Aorta (tissue), 5 donors: ENCODE data around the gene ATAD3B. TPM values are rescaled to one million over a fixed set of nuclear protein-coding genes. Genes with fewer than 3 reads are reported as not detected.
"Not testable (repeated sequence)": the region's sequence is repeated elsewhere in the genome, so short reads cannot be mapped to it uniquely, and the experiment has no call there.

ENCODE experiments used
- ATAC-seq: fragments of 200-7000 bp; cut with Tn5 transposase; one replicate; pipeline ENCODE4 v1.9.1; 2022; ENCODE audit warnings: moderate library complexity; ENCODE audit not compliant: low FRiP score
- DNase-seq, 2 donors: peaks; one replicate each; pipeline ENCODE4 v3.0.0-alpha.2; 2020
- H3K27ac ChIP-seq, 2 donors: one replicate each; pipeline ENCODE4 v1.5.1; 2013; ENCODE audit warnings: low read length in 2 of 2, mild to moderate bottlenecking in 2 of 2, moderate library complexity in 2 of 2, control low read depth in 1 of 2, inconsistent platforms in 1 of 2, low read depth in 1 of 2
- H3K27me3 ChIP-seq, 2 donors: one replicate each; pipeline ENCODE4 v1.6.1; 2013; ENCODE audit warnings: control low read depth in 1 of 2, low read length in 1 of 2, mild to moderate bottlenecking in 1 of 2, moderate library complexity in 1 of 2; ENCODE audit not compliant: insufficient read depth in 2 of 2, control insufficient read depth in 1 of 2
- H3K36me3 ChIP-seq, 2 donors: one replicate each; pipeline ENCODE4 v1.6.1; 2013; ENCODE audit warnings: control low read depth in 1 of 2, low read length in 1 of 2, mild to moderate bottlenecking in 1 of 2; ENCODE audit not compliant: insufficient read depth in 2 of 2, control insufficient read depth in 1 of 2
- H3K4me1 ChIP-seq, 2 donors: one replicate each; pipeline ENCODE4 v1.6.1; 2013; ENCODE audit warnings: low read length in 2 of 2, control low read depth in 1 of 2, mild to moderate bottlenecking in 1 of 2, moderate library complexity in 1 of 2; ENCODE audit not compliant: insufficient read depth in 2 of 2, control insufficient read depth in 1 of 2
- H3K4me3 ChIP-seq, 2 donors: one replicate each; pipeline ENCODE4 v1.5.1; 2013; ENCODE audit warnings: low read length in 2 of 2, control low read depth in 1 of 2, mild to moderate bottlenecking in 1 of 2
- H3K9me3 ChIP-seq: one replicate; pipeline ENCODE4 v1.6.1; 2013; ENCODE audit warnings: mild to moderate bottlenecking, low read length; ENCODE audit not compliant: control insufficient read depth
- WGBS, 2 donors: extraction: QIAGEN DNeasy Blood & Tissue Kit; methylation state at CpG; one replicate each; pipeline ENCODE4 v1.1.7; 2013; 5-methylcytosine and 5-hydroxymethylcytosine counted together
- intact Hi-C, 2 donors: fragments of 100-400 bp; cut with DNase I; formaldehyde crosslinking; loops; one replicate each; pipeline versions ENCODE4 v1.14.2 to v1.15.0; 2022
- polyA plus RNA-seq, 2 donors: library from polyadenylated mRNA; stranded (reverse); fragments of 200-250 nt; gene quantifications; one replicate each; pipeline ENCODE4 v1.2.3, GENCODE V29; 2013
- total RNA-seq, 2 donors: library from RNA; stranded (reverse); fragmentation: NEBNext Ultra II Directional; extraction: Animal tissue kit (Norgen Biotek cat#: 25700); gene quantifications; one replicate each; pipeline ENCODE4 v1.2.1, GENCODE V29; 2021
- donor health status: healthy with polysubstance abuse.
- donor health status: Bipolar disorder and iron deficiency.
- donor health status: DM: no; HTN: no; CAD: no.
- donor health status: DM: no; HTN: no; CAD: no.
- donor health status: DM: yes; HTN: yes; CAD: no.

ATAD3B gene
- total and polyA plus RNA-seq, 4 donors, result 6.1 to 44.8 (median 14.8) TPM

GRCh38 chr1:1463312-1463711 lies 8.3 kb upstream of the ATAD3B start:
- whole genome bisulfite sequencing, 2 donors, result 83 to 89% methylated on average over 7 of the region's 7 CpGs
- Histone ChIP-seq H3K4me1 (no peaks in the 10 kb centered on the region), H3K27ac (no peak overlapping the region), H3K36me3 (no peaks in the 10 kb centered on the region), H3K27me3 (no peaks in the 10 kb centered on the region), H3K4me3 (no peak overlapping the region), H3K9me3 (no peaks in the 10 kb centered on the region)
- DNase-seq (no peak), ATAC-seq (no peak)
- intact Hi-C loops, result no loop called here

DNA sequence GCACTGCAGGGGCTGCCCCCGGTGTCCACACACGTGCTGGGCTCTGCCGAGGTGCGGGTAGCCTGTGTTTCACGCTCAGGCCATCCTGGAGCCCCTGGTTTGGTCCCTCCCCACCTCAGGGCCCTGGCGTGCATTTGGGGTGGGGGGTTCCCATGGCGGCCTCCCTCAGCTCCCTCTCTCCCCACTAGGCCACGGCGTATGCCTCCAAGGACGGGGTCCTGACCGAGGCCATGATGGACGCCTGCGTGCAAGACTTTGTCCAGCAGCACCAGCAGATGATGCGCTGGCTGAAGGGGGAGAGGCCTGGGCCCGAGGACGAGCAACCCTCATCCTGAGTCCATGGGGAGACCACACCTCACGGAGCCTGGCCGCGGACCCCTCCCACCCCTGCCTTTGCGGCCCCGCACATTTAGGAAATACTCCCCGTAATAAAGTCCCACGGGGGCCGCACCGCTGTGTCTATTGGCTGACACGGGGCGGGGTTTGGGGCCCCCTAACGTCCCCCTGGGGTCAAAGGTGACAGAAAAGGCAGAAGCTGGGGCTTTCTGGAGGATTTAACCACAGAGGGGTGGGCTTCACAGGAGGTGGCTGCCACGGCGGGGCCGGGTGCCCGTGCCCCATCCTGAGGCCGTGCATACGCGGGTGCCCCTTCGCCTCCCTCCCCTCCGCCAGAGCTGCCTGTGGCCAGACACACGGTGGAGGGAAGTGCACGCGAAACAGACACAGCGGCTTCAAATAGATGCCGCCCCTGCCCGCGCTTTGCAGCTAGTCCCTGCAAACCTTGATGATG lies 3.2 kb upstream of the ATAD3B start:
- H3K4me1 ChIP-seq, H3K4me3 ChIP-seq, H3K27me3 ChIP-seq, intact Hi-C loops, ATAC-seq, DNase-seq, H3K27ac ChIP-seq, H3K36me3 ChIP-seq, H3K9me3 ChIP-seq: not testable (repeated sequence)
- WGBS, 2 donors, result 79% methylated on average over 32 to 44 of the region's 44 CpGs

GRCh38 chr1:1470626-1471388 lies 758 bp upstream of the ATAD3B start:
- Histone ChIP-seq H3K4me3 (peak overlapping the region; percentile 27 to 29), H3K4me1 (no peaks in the 10 kb centered on the region), H3K9me3 (no peaks in the 10 kb centered on the region), H3K27me3 (no peaks in the 10 kb centered on the region), H3K27ac (no peak overlapping the region), H3K36me3 (no peaks in the 10 kb centered on the region)
- intact Hi-C loops, result no loop called here
- 16 to 17% methylated on average over 16 of the region's 16 CpGs for WGBS, 2 donors
- ATAC-seq, result no peak
- DNase-seq, result no peak

GRCh38 chr1:1472053-1472876 lies 700 bp downstream of the ATAD3B start:
- H3K9me3 ChIP-seq, H3K36me3 ChIP-seq, H3K27me3 ChIP-seq, H3K4me1 ChIP-seq, DNase-seq, intact Hi-C loops, H3K27ac ChIP-seq, ATAC-seq: not testable (repeated sequence)
- peak overlapping the region; percentile 35 to 44 for H3K4me3 ChIP-seq
- 3 to 5% methylated on average over 32 to 57 of the region's 65 CpGs for WGBS, 2 donors

DNA sequence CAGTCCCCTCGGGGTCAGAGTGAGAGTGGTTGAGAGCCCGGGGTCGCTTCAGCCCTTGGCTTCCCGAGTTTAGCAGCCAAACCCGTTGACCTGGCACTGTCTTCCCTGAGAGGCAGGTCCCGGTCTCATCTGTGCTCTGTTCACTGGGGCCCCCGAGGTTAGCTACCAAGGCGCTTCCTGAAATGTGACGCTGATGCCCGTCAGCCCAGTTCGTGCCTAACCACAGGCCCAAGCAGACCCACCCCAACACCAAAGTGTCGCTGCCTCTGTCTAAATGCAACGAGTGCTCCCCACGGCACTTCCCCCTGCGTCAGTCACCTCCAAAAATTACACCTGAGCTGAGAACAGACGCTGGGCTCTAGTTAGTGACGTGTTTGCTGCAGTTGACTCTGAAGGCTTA lies 4.4 kb downstream of the ATAD3B start:
- H3K9me3 ChIP-seq, H3K36me3 ChIP-seq, H3K4me1 ChIP-seq, ATAC-seq, H3K4me3 ChIP-seq, H3K27me3 ChIP-seq, intact Hi-C loops, H3K27ac ChIP-seq, DNase-seq: not testable (repeated sequence)
- 88 to 93% methylated on average over 11 to 15 of the region's 17 CpGs for WGBS, 2 donors

DNA sequence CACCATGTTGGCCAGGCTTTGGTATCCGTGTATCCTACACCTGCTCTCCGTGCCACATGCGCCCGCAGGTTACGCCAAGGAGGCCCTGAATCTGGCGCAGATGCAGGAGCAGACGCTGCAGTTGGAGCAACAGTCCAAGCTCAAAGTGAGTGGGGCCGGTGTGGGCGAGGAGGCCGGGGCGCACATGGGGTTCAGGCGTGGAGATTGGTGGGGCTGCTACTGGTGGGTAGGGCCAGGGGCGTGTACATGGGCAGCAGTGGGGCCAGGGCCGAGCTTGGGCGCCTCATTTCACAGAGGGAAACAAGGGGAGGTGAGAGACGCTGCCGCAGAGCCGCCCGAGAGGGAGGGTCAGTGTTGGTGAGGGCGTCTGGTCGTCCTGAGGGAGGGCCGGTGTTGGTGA lies 5.6 kb downstream of the ATAD3B start:
- no peak overlapping the region for H3K4me3 ChIP-seq
- 95 to 96% methylated on average over 22 of the region's 22 CpGs for WGBS, 2 donors

DNA sequence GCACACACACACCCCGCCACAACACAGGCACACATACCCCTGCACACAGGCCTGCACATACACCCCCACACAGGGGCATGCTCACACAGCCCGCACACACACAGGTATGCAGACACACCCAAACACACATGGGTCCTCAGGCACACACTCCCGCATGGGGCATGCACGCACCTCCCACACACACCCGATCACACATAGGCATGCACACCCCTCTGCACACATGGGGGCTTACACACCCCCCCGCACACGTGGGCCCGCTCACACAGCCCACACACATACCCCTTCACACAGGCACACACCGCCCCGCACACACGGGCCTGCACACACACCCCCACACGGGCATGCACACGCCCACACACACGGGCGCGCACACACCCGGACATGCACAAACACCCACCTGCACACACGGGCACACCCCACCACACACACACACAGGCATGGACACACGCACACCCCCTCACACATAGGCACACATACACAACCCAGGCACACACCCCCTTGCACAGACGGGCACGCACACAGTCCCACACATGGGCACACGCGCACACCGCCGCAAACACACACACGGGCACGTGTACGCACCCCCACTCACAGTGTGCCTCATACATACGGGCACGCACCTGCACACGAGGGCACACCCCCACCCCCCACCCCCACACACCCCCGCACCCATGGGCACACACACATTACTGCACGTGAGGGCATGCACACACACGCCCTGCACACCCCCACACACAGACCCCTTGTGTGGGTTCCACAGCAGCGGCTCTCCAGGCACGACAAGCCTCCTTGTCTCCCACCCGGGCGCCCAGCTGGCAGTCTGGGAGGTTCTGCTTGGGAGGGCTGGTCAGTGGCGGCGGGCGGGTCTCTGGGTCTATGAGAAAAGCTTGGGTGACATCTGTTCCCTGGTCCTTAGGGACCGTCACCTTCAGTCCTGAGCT lies 8.3 kb downstream of the ATAD3B start:
- intact Hi-C loops, result no loop called here
- 93 to 95% methylated on average over 42 of the region's 42 CpGs for WGBS, 2 donors

More for the DNA sequence above, 5.6 kb downstream of the ATAD3B start:
- no peaks in the 10 kb centered on the region for H3K4me1 ChIP-seq
- H3K9me3 ChIP-seq, result no peaks in the 10 kb centered on the region
- intact Hi-C loops, result no loop called here
- ATAC-seq (no peak), DNase-seq (no peak)
- H3K27ac ChIP-seq, result no peak overlapping the region
- H3K27me3 ChIP-seq, result no peaks in the 10 kb centered on the region
- peaks cover 0 to 6% of the 10 kb centered on the region in 2 donors for H3K36me3 ChIP-seq

DNA sequence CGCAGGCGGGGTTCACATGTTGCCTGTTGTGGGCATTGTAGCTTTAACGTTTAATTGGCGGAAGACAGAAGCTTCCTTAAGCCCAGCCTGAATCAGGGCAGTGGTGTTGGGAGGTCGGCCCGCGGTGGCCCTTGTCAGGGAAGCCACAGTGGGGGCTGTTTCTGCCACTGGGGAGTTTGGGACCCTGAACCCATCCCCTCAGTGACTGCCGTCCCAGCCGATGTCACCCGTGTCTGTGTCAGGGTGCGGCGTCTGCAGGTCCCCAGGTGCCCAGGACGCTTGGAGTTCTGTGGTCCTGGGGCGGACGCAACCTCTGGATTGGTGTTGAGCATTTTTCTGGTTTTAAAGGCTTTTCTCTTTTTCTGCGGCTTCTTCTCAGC lies 8.9 kb downstream of the ATAD3B start:
- ATAC-seq, H3K4me1 ChIP-seq, H3K36me3 ChIP-seq, H3K27me3 ChIP-seq, DNase-seq, H3K27ac ChIP-seq, H3K4me3 ChIP-seq, intact Hi-C loops, H3K9me3 ChIP-seq: not testable (repeated sequence)
- WGBS, 2 donors, result 92 to 96% methylated on average over 16 of the region's 16 CpGs

More for the DNA sequence above, 8.3 kb downstream of the ATAD3B start:
- ATAC-seq (no peak), DNase-seq (no peak)
- no peak overlapping the region for H3K27ac ChIP-seq
- H3K4me1 ChIP-seq, result no peaks in the 10 kb centered on the region
- H3K9me3 ChIP-seq, result no peaks in the 10 kb centered on the region
- peaks cover 0 to 8% of the 10 kb centered on the region in 2 donors for H3K36me3 ChIP-seq
- no peaks in the 10 kb centered on the region for H3K27me3 ChIP-seq
- H3K4me3 ChIP-seq, result no peak overlapping the region
